HepG2 (cell line): ENCODE data around the gene KIF19. TPM values are rescaled to one million over a fixed set of nuclear protein-coding genes. Genes with fewer than 3 reads are reported as not detected.

Experiments used
- ATAC-seq: fragments of 200-7000 bp; cut with Tn5 transposase; 3 replicates; pipeline ENCODE4 v1.9.1; 2020; ENCODE audit warnings: mild to moderate bottlenecking, moderate library complexity
- BruUV-seq: library from RNA; stranded (reverse); fragments of 400-500 nt; replicated peaks from 2 replicates; lab custom pipeline; 2021; lab: Mats Ljungman, UMichigan
- CTCF ChIA-PET: fragments of 300-600 bp; formaldehyde crosslinking; extraction: SDS; loops from one replicate; lab custom pipeline; 2021; ENCODE audit warnings: low total read pairs, inconsistent platforms, low intra/inter-chr PET ratio; lab: Yijun Ruan, JAX
- POLR2A ChIA-PET: fragments of 350-600 bp; sonication (Branson Sonifier 250); formaldehyde crosslinking; loops from one replicate; lab custom pipeline; 2020; ENCODE audit warnings: antibody characterized with exemption, inconsistent platforms; lab: Yijun Ruan, JAX
- DNase-seq: peaks from one replicate; pipeline ENCODE4 v3.0.0-alpha.2; 2015; ENCODE audit warnings: low spot score
- FAIRE-seq: peaks from 3 replicates; lab custom pipeline; 2011; peaks lifted over from hg19 to GRCh38; lab: Jason Lieb, UNC
- H2AFZ ChIP-seq: one replicate; pipeline ENCODE4 v1.6.1; 2011; ENCODE audit warnings: low read length, inconsistent platforms
- H3K27ac ChIP-seq: fragments of 300-600 bp; 3 replicates; pipeline ENCODE4 v1.8.0; 2011; ENCODE audit warnings: mixed run types, mild to moderate bottlenecking, mixed read lengths, low read length, inconsistent platforms; ENCODE audit not compliant: insufficient read depth; ENCODE audit errors: extremely low read length
- H3K27me3 ChIP-seq, 2 experiments: fragments of 200-600 bp in 1 of 2; 2 replicates in 1 of 2; 3 replicates in 1 of 2; pipeline versions ENCODE4 v1.6.0 to v1.8.0; 2011; ENCODE audit warnings: low read length in 2 of 2, mild to moderate bottlenecking in 2 of 2, moderate library complexity in 2 of 2, inconsistent platforms in 1 of 2; ENCODE audit not compliant: insufficient read depth in 2 of 2, control insufficient read depth in 1 of 2
- H3K36me3 ChIP-seq, 2 experiments: fragments of 200-600 bp in 1 of 2; replicated peaks in 1 of 2; 2 replicates in 1 of 2; 3 replicates in 1 of 2; pipeline versions ENCODE4 v1.5.1 to v1.8.0; 2011; ENCODE audit warnings: low read length in 2 of 2, inconsistent platforms in 1 of 2; ENCODE audit not compliant: insufficient read depth in 2 of 2, control insufficient read depth in 1 of 2
- H3K4me1 ChIP-seq: 2 replicates; pipeline ENCODE4 v1.5.1; 2012; ENCODE audit warnings: low read length, inconsistent platforms; ENCODE audit not compliant: insufficient read depth
- H3K4me2 ChIP-seq: 2 replicates; pipeline ENCODE4 v1.6.0; 2011; ENCODE audit warnings: low read depth, low read length, inconsistent platforms
- H3K4me3 ChIP-seq, 3 experiments: fragments of 200-600 bp in 1 of 3; sonication (generic), shearing (Covaris generic) in 1 of 3; replicated peaks in 1 of 3; 2 replicates each; pipeline ENCODE4 v1.5.1; 2011 to 2016; ENCODE audit warnings: low read length in 3 of 3, inconsistent platforms in 2 of 3, low read depth in 2 of 3, mild to moderate bottlenecking in 2 of 3, control low read depth in 1 of 3, mixed read lengths in 1 of 3; ENCODE audit not compliant: insufficient read depth in 1 of 3
- H3K79me2 ChIP-seq: one replicate; pipeline ENCODE4 v1.6.1; 2011; ENCODE audit warnings: low read length, inconsistent platforms; ENCODE audit not compliant: insufficient read depth
- H3K9ac ChIP-seq: 2 replicates; pipeline ENCODE4 v1.6.0; 2011; ENCODE audit warnings: mild to moderate bottlenecking, low read depth, low read length, inconsistent platforms; ENCODE audit not compliant: insufficient read depth
- H3K9me3 ChIP-seq: 2 replicates; pipeline ENCODE4 v1.5.1; 2012; ENCODE audit warnings: mild to moderate bottlenecking, low read length
- H4K20me1 ChIP-seq: 2 replicates; pipeline ENCODE4 v1.6.0; 2011; ENCODE audit warnings: inconsistent platforms, mild to moderate bottlenecking, low read length, moderate library complexity; ENCODE audit not compliant: insufficient read depth
- BCL6 ChIP-seq: IDR thresholded peaks from 2 replicates; pipeline ENCODE4 v1.6.1; 2016; ENCODE audit warnings: missing genetic modification reagents, missing compliant biosample characterization
- DNMT1 ChIP-seq: sonication (generic); formaldehyde crosslinking; IDR thresholded peaks from 2 replicates; pipeline ENCODE4 v1.5.1; 2020; ENCODE audit warnings: mild to moderate bottlenecking, missing genetic modification reagents
- ZNF670 ChIP-seq: sonication (generic); formaldehyde crosslinking; IDR thresholded peaks from 2 replicates; pipeline ENCODE4 v1.8.0; 2022; ENCODE audit warnings: mild to moderate bottlenecking, missing genetic modification reagents, borderline replicate concordance
- WGBS: methylation state at CpG from one replicate; pipeline ENCODE4 v1.1.6; 2017; ENCODE audit warnings: low lambda C conversion rate; 5-methylcytosine and 5-hydroxymethylcytosine counted together
- in situ Hi-C: cut with HindIII; loops from 2 replicates; pipeline ENCODE4 v1.10.0; 2017; ENCODE audit warnings: low pct_unique_long_range_greater_than_20kb; ENCODE audit not compliant: extremely low pct_ligation_motif_present
- intact Hi-C: fragments of 100-400 bp; cut with micrococcal nuclease; formaldehyde crosslinking; loops from one replicate; pipeline ENCODE4 v1.10.0; 2022; ENCODE audit not compliant: unreplicated experiment
- polyA plus RNA-seq, 8 experiments: library from polyadenylated mRNA; depleted of rRNA in 3 of 8; stranded (reverse) in 7 of 8; unstranded in 1 of 8; fragments of >200 nt; fragmentation: Illumina TruSeq in 4 of 8; extraction: Trizol in 4 of 8; gene quantifications; 2 replicates each; pipeline versions ENCODE4 v1.2.1 to v1.2.3, GENCODE V29; 2011 to 2016; ENCODE audit warnings: low read depth in 4 of 8, missing spikeins in 1 of 8, mixed read lengths in 1 of 8; ENCODE audit not compliant: insufficient read depth in 1 of 8
- total RNA-seq, 5 experiments: library from RNA; depleted of rRNA; stranded (reverse); fragments of >200 nt; fragmentation: Illumina TruSeq; extraction: Trizol; gene quantifications; 2 replicates each; pipeline ENCODE4 v1.2.3, GENCODE V29; 2016; ENCODE audit warnings: low read depth in 1 of 5
- TF ChIP-seq, protein P1 (sequence below): sonication (generic); formaldehyde crosslinking; IDR thresholded peaks from 2 replicates; pipeline ENCODE4 v1.5.0; 2020; ENCODE audit warnings: mild to moderate bottlenecking, missing genetic modification reagents, moderate library complexity

KIF19 gene
- total and polyA plus RNA-seq, 2 of the 13 experiments (the other 11 are each of a cell fraction or from before 2014, with no cell fraction given), result not detected

DNA sequence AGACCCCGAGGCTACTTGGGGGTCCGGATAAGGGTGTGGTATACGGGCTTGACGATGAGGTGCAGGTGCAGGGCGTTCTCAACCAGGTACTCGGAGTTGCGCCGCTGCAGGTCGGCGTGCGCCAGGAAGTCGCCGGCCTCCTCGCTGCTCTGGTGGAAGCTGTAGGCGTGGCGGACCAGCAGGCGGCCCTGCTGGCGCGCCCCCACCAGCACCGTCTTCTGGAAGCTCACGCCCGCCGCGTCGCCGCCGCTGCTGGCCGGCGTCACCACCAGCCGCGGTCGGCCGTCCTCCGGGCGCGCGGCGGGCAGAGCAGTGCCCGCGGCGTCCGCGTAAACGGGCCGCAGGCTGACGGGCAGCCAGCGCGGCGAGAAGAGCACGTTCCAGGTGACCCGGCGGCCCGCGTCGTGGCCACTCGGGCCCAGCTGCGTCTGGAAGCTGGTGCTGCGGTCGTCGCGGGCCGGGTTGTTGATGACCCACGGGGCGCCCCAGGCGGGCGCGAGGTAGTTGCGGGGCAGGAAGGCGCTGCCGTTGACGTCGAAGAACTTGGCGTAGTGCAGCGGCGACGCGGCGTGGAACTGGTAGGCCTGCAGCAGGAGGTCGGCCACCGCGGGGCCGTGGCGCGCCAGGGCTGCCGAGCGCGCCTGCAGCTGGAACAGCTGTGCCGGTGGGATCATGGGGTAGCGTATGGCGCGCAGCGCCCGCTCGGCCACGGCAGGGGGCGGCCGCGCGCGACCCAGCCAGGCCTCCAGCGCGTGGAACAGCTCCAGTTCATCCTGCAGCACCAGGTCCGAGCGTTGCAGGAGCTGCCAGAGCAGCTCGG is 30.8 kb downstream of the KIF19 start:
- Histone ChIP-seq H3K27me3 (peaks cover 20 to 87% of the 10 kb centered on the region in 2 experiments; a peak in 4 of 5 replicates), H3K79me2 (no peaks in the 10 kb centered on the region), H3K36me3 (no peaks in the 10 kb centered on the region), H3K4me3 (no peak overlapping the region; a peak in 1 of 6 replicates), H3K9me3 (no peaks in the 10 kb centered on the region), H4K20me1 (peaks cover 3% of the 10 kb centered on the region; the same call in 1 of the 2 replicates), H2AFZ (no peak overlapping the region), H3K27ac (no peak overlapping the region), H3K9ac (no peak overlapping the region), H3K4me1 (no peaks in the 10 kb centered on the region), H3K4me2 (no peak overlapping the region)
- no peak for DNase-seq
- no peak for FAIRE-seq
- WGBS, result 28% methylated on average over 48 of the region's 105 CpGs
- BruUV-seq, result no TSS peak
- intact Hi-C loops, result no loop called here
- in situ Hi-C loops, result no loop called here
- TF ChIP-seq ZNF670 (CRISPR knock-in tag) (no peak), DNMT1 (CRISPR knock-in tag) (0 out of 2 replicates have a peak, but pooled peaks have one; percentile 41), BCL6 (CRISPR knock-in tag) (no peak)
- POLR2A ChIA-PET, result no interaction called here
- CTCF ChIA-PET, result no interaction called here
- no peak for ATAC-seq

DNA sequence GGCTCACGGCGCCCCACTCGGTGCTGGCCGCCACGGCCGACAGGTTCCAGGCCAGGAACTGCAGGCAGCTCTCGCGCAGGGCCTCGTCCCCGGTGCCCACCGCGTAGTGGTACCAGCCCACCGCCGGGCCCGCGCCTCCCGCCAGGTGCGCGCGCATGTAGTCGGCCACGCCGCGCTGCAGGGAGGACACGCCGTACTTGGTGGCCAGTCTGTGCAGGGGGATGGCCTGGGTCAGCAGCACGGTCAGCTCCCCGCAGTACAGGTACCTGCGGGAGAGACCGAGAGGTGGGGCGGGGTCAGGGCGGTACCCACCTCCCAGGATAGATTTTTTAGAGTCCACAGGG is 31.4 kb downstream of the KIF19 start:
- H3K4me1 ChIP-seq, result no peaks in the 10 kb centered on the region
- POLR2A ChIA-PET, result no interaction called here
- no peak overlapping the region for H3K4me2 ChIP-seq
- intact Hi-C loops, result no loop called here
- no peak overlapping the region for H2AFZ ChIP-seq
- DNase-seq, result no peak
- no peak for ATAC-seq
- H3K4me3 ChIP-seq, result no peak overlapping the region
- 52% methylated on average over 10 of the region's 32 CpGs for WGBS
- no peak for FAIRE-seq
- TF ChIP-seq, protein P1, sequence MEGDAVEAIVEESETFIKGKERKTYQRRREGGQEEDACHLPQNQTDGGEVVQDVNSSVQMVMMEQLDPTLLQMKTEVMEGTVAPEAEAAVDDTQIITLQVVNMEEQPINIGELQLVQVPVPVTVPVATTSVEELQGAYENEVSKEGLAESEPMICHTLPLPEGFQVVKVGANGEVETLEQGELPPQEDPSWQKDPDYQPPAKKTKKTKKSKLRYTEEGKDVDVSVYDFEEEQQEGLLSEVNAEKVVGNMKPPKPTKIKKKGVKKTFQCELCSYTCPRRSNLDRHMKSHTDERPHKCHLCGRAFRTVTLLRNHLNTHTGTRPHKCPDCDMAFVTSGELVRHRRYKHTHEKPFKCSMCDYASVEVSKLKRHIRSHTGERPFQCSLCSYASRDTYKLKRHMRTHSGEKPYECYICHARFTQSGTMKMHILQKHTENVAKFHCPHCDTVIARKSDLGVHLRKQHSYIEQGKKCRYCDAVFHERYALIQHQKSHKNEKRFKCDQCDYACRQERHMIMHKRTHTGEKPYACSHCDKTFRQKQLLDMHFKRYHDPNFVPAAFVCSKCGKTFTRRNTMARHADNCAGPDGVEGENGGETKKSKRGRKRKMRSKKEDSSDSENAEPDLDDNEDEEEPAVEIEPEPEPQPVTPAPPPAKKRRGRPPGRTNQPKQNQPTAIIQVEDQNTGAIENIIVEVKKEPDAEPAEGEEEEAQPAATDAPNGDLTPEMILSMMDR (CRISPR knock-in tag), result no peak
- TF ChIP-seq, all 625 proteins: peak for 0
- in situ Hi-C loops, result no loop called here
- peaks cover 3% of the 10 kb centered on the region; the same call in 1 of the 2 replicates for H4K20me1 ChIP-seq
- BruUV-seq, result no TSS peak
- H3K36me3 ChIP-seq, result no peaks in the 10 kb centered on the region
- no peak overlapping the region for H3K9ac ChIP-seq
- CTCF ChIA-PET, result no interaction called here
- no peaks in the 10 kb centered on the region for H3K9me3 ChIP-seq
- no peaks in the 10 kb centered on the region for H3K79me2 ChIP-seq
- peaks cover 16 to 85% of the 10 kb centered on the region in 2 experiments; a peak in 4 of 5 replicates for H3K27me3 ChIP-seq
- H3K27ac ChIP-seq, result no peak overlapping the region
